GM18873 (cell line): ENCODE results near the gene LRRC26.

ENCODE experiments used
- ATAC-seq: cut with Tn5 transposase; IDR thresholded peaks from one replicate; pipeline ENCODE4 v1.9.1; 2021; ENCODE audit warnings: mild to moderate bottlenecking, moderate library complexity, moderate number of reproducible peaks; ENCODE audit not compliant: unreplicated experiment, low FRiP score

LRRC26 gene

GRCh38 chr9:137158625-137159024 lies 11.2 kb downstream of the LRRC26 start:
- ATAC-seq: no peak

- no peak for ATAC-seq
Observed at GRCh38 chr9:137157618-137158415, 12.0 kb downstream of the LRRC26 start.

DNA sequence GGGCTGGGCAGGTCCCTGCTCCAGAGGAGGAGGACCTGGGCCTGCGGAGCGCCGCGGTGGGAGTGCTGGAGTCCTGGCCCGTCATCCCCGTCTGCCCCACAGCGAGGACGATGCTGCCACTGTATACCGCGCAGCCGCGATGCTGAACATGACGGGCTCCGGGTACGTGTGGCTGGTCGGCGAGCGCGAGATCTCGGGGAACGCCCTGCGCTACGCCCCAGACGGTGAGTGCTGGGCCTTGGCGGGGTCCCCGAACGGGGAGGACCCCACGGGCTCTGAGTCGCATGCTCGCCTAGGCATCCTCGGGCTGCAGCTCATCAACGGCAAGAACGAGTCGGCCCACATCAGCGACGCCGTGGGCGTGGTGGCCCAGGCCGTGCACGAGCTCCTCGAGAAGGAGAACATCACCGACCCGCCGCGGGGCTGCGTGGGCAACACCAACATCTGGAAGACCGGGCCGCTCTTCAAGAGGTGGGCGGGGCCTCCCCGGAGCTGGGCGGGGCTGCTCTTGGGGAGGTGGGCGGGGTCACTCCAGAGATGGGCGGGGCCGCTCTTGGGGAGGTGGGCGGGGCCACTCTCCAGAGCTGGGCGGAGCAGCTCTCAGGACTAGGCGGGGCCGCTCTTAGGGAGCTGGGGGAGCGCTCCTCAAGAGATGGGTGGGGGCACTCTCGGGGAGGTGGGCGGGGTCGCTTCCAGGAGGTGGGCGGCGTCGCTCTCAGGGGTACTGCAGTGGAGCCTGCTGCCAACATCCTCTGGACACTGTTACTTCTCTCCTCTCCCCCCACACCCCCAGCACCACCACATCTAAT lies 13.1 kb downstream of the LRRC26 start:
- no peak for ATAC-seq

DNA sequence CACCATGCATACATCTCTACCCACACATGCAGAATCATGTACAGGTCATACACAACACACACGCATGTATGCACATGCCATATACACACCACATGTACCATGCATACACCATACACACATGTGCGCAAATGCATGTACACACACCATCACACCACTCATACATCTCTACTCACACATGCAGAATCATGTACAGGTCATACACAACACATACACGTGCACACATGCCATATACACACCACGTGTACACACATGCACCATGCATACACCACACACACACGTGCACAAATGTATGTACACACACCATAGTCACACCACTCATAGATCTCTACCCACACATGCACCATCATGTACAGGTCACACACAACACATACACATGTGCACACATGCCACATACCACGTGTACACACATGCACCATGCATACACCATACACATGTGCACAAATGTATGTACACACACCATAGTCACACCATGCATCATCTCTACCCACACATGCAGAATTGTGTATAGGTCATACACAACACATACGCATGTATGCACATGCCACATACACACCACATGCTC lies 16.9 kb downstream of the LRRC26 start:
- no peak for ATAC-seq

DNA sequence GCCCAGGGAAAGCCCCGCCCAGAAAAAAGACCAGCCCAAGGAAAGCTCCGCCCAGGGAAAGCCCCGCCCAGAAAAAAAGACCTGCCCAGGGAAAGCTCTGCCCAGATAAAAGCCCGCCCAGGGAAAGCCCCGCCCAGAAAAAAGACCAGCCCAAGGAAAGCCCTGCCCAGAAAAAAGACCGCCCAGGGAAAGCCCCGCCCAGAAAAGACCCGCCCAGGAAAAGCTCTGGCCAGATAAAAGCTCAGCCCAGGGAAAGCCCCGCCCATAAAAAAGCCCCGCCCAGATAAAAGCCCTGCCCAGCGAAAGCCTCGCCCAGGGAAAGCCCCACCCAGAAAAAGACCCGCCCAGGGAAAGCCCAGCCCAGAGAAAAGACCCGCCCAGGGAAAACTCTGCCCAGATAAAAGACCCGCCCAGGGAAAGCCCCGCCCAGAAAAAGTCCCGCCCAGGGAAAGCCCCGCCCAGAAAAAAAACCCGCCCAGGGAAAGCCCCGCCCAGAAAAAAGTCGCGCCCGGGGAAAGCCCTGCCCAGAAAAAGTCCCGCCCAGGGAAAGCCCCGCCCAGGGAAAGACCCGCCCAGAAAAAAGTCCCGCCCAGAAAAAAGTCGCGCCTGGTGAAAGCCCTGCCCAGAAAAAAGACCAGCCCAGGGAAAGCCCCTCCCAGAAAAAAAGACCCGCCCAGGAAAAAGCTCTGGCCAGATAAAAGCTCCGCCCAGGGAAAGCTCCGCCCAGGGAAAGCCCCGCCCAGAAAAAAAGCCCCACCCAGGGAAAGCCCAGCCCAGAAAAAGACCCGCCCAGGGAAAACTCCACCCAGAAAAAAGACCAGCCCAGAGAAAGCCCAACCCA lies 19.0 kb downstream of the LRRC26 start:
- ATAC-seq: no peak

GRCh38 chr9:137149942-137150616 lies 19.8 kb downstream of the LRRC26 start:
- ATAC-seq: no peak

DNA sequence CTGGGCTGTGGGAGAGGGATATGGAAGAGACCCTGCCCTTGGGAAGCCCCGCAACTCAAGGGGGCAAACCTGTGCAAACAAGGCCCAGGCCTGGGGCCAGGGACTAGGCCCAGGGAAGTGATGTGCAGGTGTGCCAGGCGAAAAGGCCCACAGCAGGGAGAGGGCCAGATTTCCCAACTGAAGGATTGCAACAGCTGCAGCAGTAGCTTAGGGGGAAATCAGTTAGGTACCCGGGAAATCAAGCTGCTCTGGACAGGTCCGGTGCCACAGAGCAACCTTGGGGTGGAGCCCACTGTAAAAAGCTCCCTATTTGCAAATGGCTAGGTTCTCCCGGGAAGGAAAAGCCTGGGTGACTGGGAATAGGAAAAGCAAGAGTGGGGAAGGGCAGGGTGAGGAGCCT lies 20.5 kb downstream of the LRRC26 start:
- no peak for ATAC-seq

GRCh38 chr9:137148661-137149060 lies 21.2 kb downstream of the LRRC26 start:
- no peak for ATAC-seq

- ATAC-seq: no peak
Observed at GRCh38 chr9:137148242-137148641, 21.6 kb downstream of the LRRC26 start.

DNA sequence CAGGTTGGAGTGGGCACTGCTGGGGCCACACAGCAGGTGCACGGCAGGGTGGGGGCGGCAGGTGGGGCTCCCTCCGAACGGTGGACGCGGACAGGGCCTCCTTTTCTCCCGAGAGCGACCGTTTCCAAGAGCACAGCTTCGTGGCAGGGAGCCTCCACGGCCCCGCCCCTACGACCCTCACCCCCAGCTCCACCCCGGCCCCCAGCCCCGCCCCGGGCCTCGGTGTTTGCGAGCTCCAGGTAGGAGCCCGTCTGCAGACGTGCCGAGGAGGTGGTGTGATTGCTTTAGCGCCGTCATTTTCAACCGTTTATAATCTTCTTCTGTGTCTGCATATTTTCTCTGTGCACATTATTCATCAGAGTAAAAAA lies 22.1 kb downstream of the LRRC26 start:
- no peak for ATAC-seq

DNA sequence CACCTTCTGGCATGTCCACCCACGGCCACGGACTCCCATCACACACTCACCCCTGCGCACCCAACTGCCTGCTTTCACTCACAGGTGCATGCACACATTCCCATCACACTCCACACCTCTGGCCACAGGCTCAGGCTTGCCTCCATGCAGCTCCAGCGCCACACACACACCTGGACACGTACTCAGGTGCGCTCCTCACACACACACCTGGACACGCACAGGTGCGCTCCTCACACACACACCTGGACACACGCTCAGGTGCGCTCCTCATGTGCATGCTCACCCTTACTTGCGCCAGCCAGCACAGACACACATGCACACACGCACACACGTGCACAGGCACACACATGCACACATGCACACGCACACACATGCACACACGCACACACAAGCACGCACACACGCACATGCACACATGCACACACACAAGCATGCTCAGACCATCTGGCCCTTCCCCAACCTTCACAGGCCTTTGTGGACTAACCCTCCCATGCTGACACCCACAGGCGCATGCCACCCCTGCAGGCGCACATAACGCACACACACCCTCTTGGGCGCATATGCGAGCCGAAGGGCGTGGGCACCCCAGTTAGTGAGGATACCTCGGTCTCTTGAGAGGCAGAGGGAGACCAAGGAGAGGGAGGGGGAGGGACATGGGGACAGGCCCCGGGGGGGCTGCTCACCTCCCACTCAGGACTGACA lies 22.6 kb downstream of the LRRC26 start:
- no peak for ATAC-seq

GRCh38 chr9:137146527-137146918 lies 23.3 kb downstream of the LRRC26 start:
- ATAC-seq: no peak

- ATAC-seq: no peak
Observed at GRCh38 chr9:137145731-137146526, 23.9 kb downstream of the LRRC26 start.

- no peak for ATAC-seq
Observed at GRCh38 chr9:137143459-137143858, 26.4 kb downstream of the LRRC26 start.

DNA sequence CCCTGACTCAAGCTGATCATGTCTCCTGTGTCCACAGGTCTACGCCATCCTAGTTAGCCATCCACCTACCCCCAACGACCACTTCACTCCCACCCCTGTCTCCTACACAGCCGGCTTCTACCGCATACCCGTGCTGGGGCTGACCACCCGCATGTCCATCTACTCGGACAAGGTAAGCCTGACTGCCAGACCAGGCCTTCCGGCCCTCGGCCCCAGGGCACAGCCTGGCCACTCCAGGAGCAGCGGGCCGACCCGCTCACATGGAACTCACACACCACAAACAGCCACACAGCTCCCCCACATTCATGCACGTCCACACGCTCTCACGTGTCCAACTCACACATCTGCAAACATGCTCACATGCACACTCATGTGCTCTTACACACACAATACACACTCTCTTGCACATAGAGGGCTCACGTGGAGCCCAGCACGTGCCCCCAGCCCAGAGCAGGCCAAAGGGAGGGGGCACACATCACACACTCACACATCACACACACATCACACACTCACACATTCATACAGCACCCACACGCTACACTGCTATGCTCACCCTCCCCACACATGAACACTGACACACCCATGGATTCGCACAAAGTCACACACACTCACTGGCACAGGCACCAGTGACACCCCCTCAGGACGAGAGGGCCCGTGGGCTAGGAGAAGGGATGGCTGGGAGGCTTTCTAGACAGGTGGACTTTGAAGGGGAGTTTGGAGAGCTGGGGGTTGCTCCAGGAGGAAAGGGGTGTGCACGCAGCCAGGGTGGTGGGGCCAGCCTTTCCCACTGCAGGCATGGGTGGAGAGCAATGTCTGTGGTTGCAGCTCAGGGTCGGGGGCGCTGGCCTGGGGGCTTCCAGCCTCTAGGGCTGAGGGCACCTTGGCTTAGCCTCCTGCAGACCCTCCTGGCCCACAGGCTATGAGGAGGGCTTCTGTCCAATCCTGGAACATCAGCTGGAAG lies 27.6 kb downstream of the LRRC26 start:
- ATAC-seq: no peak

DNA sequence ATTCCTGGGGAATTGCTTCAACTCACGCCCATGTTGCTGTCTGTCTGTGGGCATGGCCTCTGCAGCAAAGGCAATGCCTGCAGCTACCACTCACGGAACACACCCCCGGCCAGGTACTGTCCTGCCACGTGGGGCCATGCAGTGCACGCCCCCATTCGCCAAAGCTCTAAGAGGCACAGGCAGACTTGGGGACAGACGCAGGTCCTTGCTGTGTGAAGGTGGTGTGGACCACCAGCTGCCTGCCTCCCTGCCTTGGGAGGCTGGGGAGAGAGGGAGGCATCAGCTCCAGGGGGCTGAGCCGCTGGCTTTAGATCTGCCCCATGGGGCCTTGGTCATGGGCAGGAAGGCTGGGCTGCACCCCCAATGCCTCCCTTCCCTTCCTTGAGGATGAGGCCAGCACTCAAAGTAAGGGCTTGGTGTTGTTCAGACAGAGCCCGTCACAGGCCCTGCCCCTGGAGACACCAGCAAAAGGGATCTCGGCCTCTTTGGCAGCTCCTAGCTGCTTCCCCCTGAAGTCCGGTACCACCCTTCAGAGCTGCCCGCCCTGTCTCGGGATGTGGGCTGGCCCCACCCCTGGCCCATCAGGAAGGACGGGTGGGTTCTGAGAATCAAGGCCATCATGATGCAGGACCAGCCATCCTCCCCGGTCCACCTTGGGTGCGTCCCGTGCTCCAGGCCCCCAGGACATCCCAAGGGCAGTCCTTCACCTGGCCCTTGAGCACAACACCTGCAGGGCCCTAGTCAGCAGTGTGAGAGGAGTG lies 28.6 kb downstream of the LRRC26 start:
- no peak for ATAC-seq
